Chondrocyte (in vitro differentiated cells): ENCODE measurements around the gene P2RY12. TPM values are rescaled to one million over a fixed set of nuclear protein-coding genes. Genes with fewer than 3 reads are reported as not detected.

ENCODE experiments used
- DNase-seq: peaks from one replicate; pipeline ENCODE4 v3.0.0; 2021; ENCODE audit warnings: mixed read lengths, low spot score
- H3K27ac Mint-ChIP-seq: one replicate; pipeline ENCODE4 v1.8.0; 2021; ENCODE audit warnings: mild to moderate bottlenecking, moderate library complexity, mixed read lengths; ENCODE audit not compliant: unreplicated experiment
- H3K27me3 Mint-ChIP-seq: 2 replicates; pipeline ENCODE4 v1.8.0; 2021; ENCODE audit warnings: low read depth, mixed read lengths
- H3K36me3 Mint-ChIP-seq: 2 replicates; pipeline ENCODE4 v1.8.0; 2021; ENCODE audit warnings: low read depth, mixed read lengths
- H3K4me1 Mint-ChIP-seq: 2 replicates; pipeline ENCODE4 v1.8.0; 2021; ENCODE audit warnings: low read depth, mild to moderate bottlenecking, mixed read lengths
- H3K4me3 Mint-ChIP-seq: one replicate; pipeline ENCODE4 v1.8.0; 2021; ENCODE audit warnings: mild to moderate bottlenecking, moderate library complexity, mixed read lengths; ENCODE audit not compliant: unreplicated experiment
- H3K9me3 Mint-ChIP-seq: 2 replicates; pipeline ENCODE4 v1.8.0; 2021; ENCODE audit warnings: low read depth, mixed read lengths
- total RNA-seq: library from RNA; stranded (reverse); gene quantifications from 3 replicates; pipeline ENCODE4 v1.2.1, GENCODE V29; 2021
- TF ChIP-seq, protein P1 (sequence below): fragments of 200-600 bp; sonication (generic); IDR thresholded peaks from 2 replicates; pipeline ENCODE4 v1.5.0; 2021; ENCODE audit warnings: antibody characterized with exemption, mild to moderate bottlenecking, moderate library complexity

The P2RY12 gene
- total RNA-seq, 1 donor from 2014 or later, result not detected

DNA sequence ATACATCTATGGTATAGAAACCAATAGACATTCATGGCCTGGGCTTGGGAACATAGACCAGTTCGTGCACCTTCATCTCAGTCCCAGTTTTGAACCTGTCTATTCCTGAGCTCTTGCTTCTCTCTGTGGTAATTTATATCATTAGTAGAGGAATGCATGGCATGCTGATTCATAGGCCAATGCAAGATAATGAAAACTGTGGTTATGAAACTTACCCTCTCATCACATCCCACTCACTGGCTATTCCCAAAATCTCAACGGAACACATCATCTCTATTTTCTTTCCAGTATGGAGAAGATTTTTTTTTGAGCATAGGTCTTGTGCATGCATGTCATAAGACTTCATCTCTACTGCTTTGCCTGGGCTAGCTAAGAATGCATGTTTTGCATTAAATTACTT lies 18.7 kb upstream of the P2RY12 start:
- DNase-seq, result no peak
- TF ChIP-seq, protein P1, sequence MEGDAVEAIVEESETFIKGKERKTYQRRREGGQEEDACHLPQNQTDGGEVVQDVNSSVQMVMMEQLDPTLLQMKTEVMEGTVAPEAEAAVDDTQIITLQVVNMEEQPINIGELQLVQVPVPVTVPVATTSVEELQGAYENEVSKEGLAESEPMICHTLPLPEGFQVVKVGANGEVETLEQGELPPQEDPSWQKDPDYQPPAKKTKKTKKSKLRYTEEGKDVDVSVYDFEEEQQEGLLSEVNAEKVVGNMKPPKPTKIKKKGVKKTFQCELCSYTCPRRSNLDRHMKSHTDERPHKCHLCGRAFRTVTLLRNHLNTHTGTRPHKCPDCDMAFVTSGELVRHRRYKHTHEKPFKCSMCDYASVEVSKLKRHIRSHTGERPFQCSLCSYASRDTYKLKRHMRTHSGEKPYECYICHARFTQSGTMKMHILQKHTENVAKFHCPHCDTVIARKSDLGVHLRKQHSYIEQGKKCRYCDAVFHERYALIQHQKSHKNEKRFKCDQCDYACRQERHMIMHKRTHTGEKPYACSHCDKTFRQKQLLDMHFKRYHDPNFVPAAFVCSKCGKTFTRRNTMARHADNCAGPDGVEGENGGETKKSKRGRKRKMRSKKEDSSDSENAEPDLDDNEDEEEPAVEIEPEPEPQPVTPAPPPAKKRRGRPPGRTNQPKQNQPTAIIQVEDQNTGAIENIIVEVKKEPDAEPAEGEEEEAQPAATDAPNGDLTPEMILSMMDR, result no peak
- H3K9me3 Mint-ChIP-seq, result no peaks in the 10 kb centered on the region
- no peak overlapping the region for H3K4me3 Mint-ChIP-seq
- no peaks in the 10 kb centered on the region for H3K36me3 Mint-ChIP-seq
- no peaks in the 10 kb centered on the region for H3K4me1 Mint-ChIP-seq
- H3K27ac Mint-ChIP-seq, result no peak overlapping the region
- H3K27me3 Mint-ChIP-seq, result no peaks in the 10 kb centered on the region

DNA sequence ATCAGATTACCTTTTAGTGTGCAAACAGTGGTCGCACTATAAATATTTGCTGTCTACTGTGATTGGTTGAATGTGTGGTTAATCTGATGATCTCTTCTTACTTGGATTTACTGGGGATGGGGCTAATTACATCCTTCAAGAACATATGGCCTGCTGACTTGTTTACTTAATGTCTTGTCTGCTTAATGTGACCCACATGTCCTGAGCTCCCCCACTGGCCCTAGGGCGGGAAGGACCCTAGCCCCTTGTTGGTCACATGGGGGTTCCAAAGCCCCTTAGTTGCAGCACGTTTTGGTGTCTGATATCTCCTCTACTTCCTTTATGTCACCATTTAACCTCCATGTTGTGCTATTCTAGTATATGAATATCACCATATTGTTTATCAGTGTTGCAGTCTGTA lies 17.8 kb upstream of the P2RY12 start:
- Mint-ChIP-seq H3K4me1 (no peaks in the 10 kb centered on the region), H3K36me3 (no peaks in the 10 kb centered on the region), H3K4me3 (no peak overlapping the region), H3K27me3 (no peaks in the 10 kb centered on the region), H3K27ac (no peak overlapping the region), H3K9me3 (no peaks in the 10 kb centered on the region)
- no peak for DNase-seq
- TF ChIP-seq, protein P1, result no peak

DNA sequence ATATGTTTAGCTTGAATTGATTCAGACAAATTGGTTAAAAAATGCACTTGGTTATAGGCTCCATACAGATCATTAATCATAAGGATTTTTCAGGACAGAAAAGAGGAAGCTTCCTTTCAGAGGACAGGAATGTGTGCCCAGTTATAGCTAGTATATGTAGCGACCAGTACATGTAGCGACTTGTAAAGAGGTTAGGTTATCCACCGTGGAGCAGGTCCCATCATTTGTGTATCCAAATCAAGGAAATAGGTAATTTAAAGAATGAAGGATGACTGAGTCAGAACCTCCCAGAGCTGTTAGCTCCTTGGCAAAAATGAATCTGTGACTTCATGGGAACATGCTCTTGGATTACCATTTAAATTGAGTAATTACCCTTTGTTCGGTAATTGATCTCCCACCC lies 15.8 kb upstream of the P2RY12 start:
- TF ChIP-seq, protein P1, result no peak
- Mint-ChIP-seq H3K4me1 (no peaks in the 10 kb centered on the region), H3K9me3 (no peaks in the 10 kb centered on the region), H3K36me3 (no peaks in the 10 kb centered on the region), H3K27ac (no peak overlapping the region), H3K27me3 (no peaks in the 10 kb centered on the region), H3K4me3 (no peak overlapping the region)
- DNase-seq, result no peak

DNA sequence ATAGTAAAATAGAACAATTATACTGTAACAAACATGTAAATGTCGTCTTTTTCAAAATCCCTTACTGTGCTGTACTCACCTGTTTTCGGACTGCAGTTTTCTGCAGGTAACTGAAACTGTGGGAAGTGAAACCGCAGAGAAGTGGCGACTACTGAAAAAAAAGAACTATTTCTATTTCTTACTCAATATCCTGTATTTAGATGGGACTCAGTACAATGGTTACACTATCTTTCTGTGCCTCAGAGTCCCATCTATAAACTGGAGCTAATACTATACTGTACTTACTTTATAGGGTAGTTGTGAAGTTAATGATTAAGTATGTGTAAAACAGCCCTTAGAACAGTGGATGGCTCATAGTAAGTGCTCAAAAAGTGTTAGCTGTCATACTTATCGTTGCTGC lies 14.3 kb upstream of the P2RY12 start:
- Mint-ChIP-seq H3K9me3 (no peaks in the 10 kb centered on the region), H3K36me3 (no peaks in the 10 kb centered on the region), H3K4me3 (no peak overlapping the region), H3K27ac (no peak overlapping the region), H3K4me1 (no peaks in the 10 kb centered on the region), H3K27me3 (no peaks in the 10 kb centered on the region)
- DNase-seq, result no peak
- TF ChIP-seq, protein P1, result no peak

DNA sequence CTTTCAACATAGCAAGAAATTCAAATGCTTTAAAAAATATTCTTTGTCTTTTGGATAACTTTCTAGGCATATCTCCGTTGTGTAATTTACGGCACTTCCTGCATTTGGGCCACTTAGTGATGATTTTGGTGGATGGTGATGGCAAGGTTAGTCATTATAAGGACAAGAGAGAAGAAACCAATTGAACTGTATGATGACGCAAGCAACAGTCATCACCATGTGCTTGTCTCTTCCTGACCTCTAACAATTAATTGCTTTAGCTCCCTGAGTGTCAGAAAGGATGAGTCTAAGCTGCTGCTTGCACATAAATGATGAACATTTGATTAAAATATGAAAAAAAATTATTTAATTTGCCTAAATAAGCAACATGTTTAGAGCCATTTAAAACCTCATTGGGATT lies 11.3 kb upstream of the P2RY12 start:
- H3K27ac Mint-ChIP-seq, result no peak overlapping the region
- TF ChIP-seq, protein P1, result no peak
- no peak overlapping the region for H3K4me3 Mint-ChIP-seq
- no peaks in the 10 kb centered on the region for H3K4me1 Mint-ChIP-seq
- no peaks in the 10 kb centered on the region for H3K27me3 Mint-ChIP-seq
- H3K36me3 Mint-ChIP-seq, result no peaks in the 10 kb centered on the region
- peaks cover 3% of the 10 kb centered on the region for H3K9me3 Mint-ChIP-seq
- DNase-seq, result no peak
